HG03097 (cell line): ENCODE data around the gene MPC1.
"Not testable (repeated sequence)": the region's sequence is repeated elsewhere in the genome, so short reads cannot be mapped to it uniquely, and the experiment has no call there.

Source experiments
- ATAC-seq: cut with Tn5 transposase; IDR thresholded peaks from one replicate; pipeline ENCODE4 v1.9.1; 2021; ENCODE audit not compliant: unreplicated experiment, low FRiP score

MPC1 gene

GRCh38 chr6:166408936-166409755, 26.4 kb upstream of the MPC1 start:
- no peak for ATAC-seq

- no peak for ATAC-seq
These were observed 23.5 kb upstream of the MPC1 start for GRCh38 chr6:166406197-166406596.

- ATAC-seq = no peak
These were observed 22.6 kb upstream of the MPC1 start for GRCh38 chr6:166405386-166405785.

GRCh38 chr6:166402582-166403277, 20.0 kb upstream of the MPC1 start:
- ATAC-seq = no peak

- not testable (repeated sequence) for ATAC-seq
These were observed 18.0 kb upstream of the MPC1 start for GRCh38 chr6:166400649-166401250.

- ATAC-seq = no peak
These were observed 17.4 kb upstream of the MPC1 start for GRCh38 chr6:166400181-166400580.

GRCh38 chr6:166398348-166398747, 15.6 kb upstream of the MPC1 start:
- no peak for ATAC-seq

- no peak for ATAC-seq
These were observed 15.1 kb upstream of the MPC1 start for GRCh38 chr6:166397849-166398248.

- ATAC-seq = no peak
These were observed 13.0 kb upstream of the MPC1 start for GRCh38 chr6:166395778-166396177.

- no peak for ATAC-seq
These were observed 12.6 kb upstream of the MPC1 start for GRCh38 chr6:166395351-166395750.

- no peak for ATAC-seq
These were observed 11.5 kb upstream of the MPC1 start for GRCh38 chr6:166394036-166394892.

- no peak for ATAC-seq
These were observed 10.7 kb upstream of the MPC1 start for GRCh38 chr6:166393535-166393823.

GRCh38 chr6:166392755-166393534, 10.2 kb upstream of the MPC1 start:
- not testable (repeated sequence) for ATAC-seq

- no peak for ATAC-seq
These were observed 6.4 kb upstream of the MPC1 start for GRCh38 chr6:166389119-166389518.

- no peak for ATAC-seq
These were observed 5.7 kb upstream of the MPC1 start for GRCh38 chr6:166388290-166389004.

- ATAC-seq = no peak
These were observed 5.0 kb upstream of the MPC1 start for GRCh38 chr6:166387642-166388289.

GRCh38 chr6:166387098-166387497, 4.4 kb upstream of the MPC1 start:
- ATAC-seq = not testable (repeated sequence)

GRCh38 chr6:166386111-166386510, 3.4 kb upstream of the MPC1 start:
- ATAC-seq = no peak

GRCh38 chr6:166383802-166384363, 1.1 kb upstream of the MPC1 start:
- not testable (repeated sequence) for ATAC-seq
